ENCODE results near the gene WDR4. TPM values are rescaled to one million over a fixed set of nuclear protein-coding genes. Genes with fewer than 3 reads are reported as not detected.
A peak's percentile ranks its signal among the peaks of the same experiment; 100 is the strongest.
"Not testable (repeated sequence)": the region's sequence is repeated elsewhere in the genome, so short reads cannot be mapped to it uniquely, and the experiment has no call there.

Gene WDR4
- total RNA-seq, 1 experiment from 2014 or later, result 11.3 TPM

GRCh38 chr21:42847726-42848125 lies 31.6 kb downstream of the WDR4 start:
- DNase-seq (ENCODE audit: low read depth, low spot score), result no peak
- in situ Hi-C loops (cut with HindIII; ENCODE audit: low pct_unique_long_range_greater_than_20kb, low sequenced_read_pairs), result no loop called here

- in situ Hi-C loops (cut with HindIII; ENCODE audit: low pct_unique_long_range_greater_than_20kb, low sequenced_read_pairs), result no loop called here
- no peak for DNase-seq (ENCODE audit: low read depth, low spot score)
Observed at GRCh38 chr21:42847051-42847707, 32.2 kb downstream of the WDR4 start.

GRCh38 chr21:42846221-42846620 lies 33.1 kb downstream of the WDR4 start:
- in situ Hi-C loops (cut with HindIII; ENCODE audit: low pct_unique_long_range_greater_than_20kb, low sequenced_read_pairs), result no loop called here

GRCh38 chr21:42845296-42845965 lies 33.9 kb downstream of the WDR4 start:
- in situ Hi-C loops (cut with HindIII; ENCODE audit: low pct_unique_long_range_greater_than_20kb, low sequenced_read_pairs), result no loop called here
- peak; percentile 28 for DNase-seq (ENCODE audit: low read depth, low spot score)

More at GRCh38 chr21:42846221-42846620, 33.1 kb downstream of the WDR4 start:
- DNase-seq (ENCODE audit: low read depth, low spot score), result no peak

- in situ Hi-C loops (cut with HindIII; ENCODE audit: low pct_unique_long_range_greater_than_20kb, low sequenced_read_pairs), result no loop called here
Observed at GRCh38 chr21:42844411-42845113, 34.8 kb downstream of the WDR4 start.

GRCh38 chr21:42843056-42843455 lies 36.3 kb downstream of the WDR4 start:
- in situ Hi-C loops (cut with HindIII; ENCODE audit: low pct_unique_long_range_greater_than_20kb, low sequenced_read_pairs), result no loop called here
- no peak for DNase-seq (ENCODE audit: low read depth, low spot score)

More at GRCh38 chr21:42844411-42845113, 34.8 kb downstream of the WDR4 start:
- DNase-seq (ENCODE audit: low read depth, low spot score), result no peak

- in situ Hi-C loops (cut with HindIII; ENCODE audit: low pct_unique_long_range_greater_than_20kb, low sequenced_read_pairs); DNase-seq (ENCODE audit: low read depth, low spot score): not testable (repeated sequence)
Observed at GRCh38 chr21:42841916-42842655, 37.3 kb downstream of the WDR4 start.

GRCh38 chr21:42841156-42841915 lies 38.0 kb downstream of the WDR4 start:
- no peak for DNase-seq (ENCODE audit: low read depth, low spot score)
- in situ Hi-C loops (cut with HindIII; ENCODE audit: low pct_unique_long_range_greater_than_20kb, low sequenced_read_pairs), result no loop called here

- in situ Hi-C loops (cut with HindIII; ENCODE audit: low pct_unique_long_range_greater_than_20kb, low sequenced_read_pairs), result no loop called here
- DNase-seq (ENCODE audit: low read depth, low spot score), result no peak
Observed at GRCh38 chr21:42840411-42841155, 38.8 kb downstream of the WDR4 start.

GRCh38 chr21:42839271-42840231 lies 39.8 kb downstream of the WDR4 start:
- no peak for DNase-seq (ENCODE audit: low read depth, low spot score)
- in situ Hi-C loops (cut with HindIII; ENCODE audit: low pct_unique_long_range_greater_than_20kb, low sequenced_read_pairs), result no loop called here

- in situ Hi-C loops (cut with HindIII; ENCODE audit: low pct_unique_long_range_greater_than_20kb, low sequenced_read_pairs); DNase-seq (ENCODE audit: low read depth, low spot score): not testable (repeated sequence)
Observed at GRCh38 chr21:42838212-42838690, 41.1 kb downstream of the WDR4 start.

GRCh38 chr21:42837421-42838211 lies 41.7 kb downstream of the WDR4 start:
- DNase-seq (ENCODE audit: low read depth, low spot score), result no peak
- in situ Hi-C loops (cut with HindIII; ENCODE audit: low pct_unique_long_range_greater_than_20kb, low sequenced_read_pairs), result no loop called here

- no peak for DNase-seq (ENCODE audit: low read depth, low spot score)
- in situ Hi-C loops (cut with HindIII; ENCODE audit: low pct_unique_long_range_greater_than_20kb, low sequenced_read_pairs), result no loop called here
Observed at GRCh38 chr21:42836767-42837301, 42.5 kb downstream of the WDR4 start.

- in situ Hi-C loops (cut with HindIII; ENCODE audit: low pct_unique_long_range_greater_than_20kb, low sequenced_read_pairs), result no loop called here
- DNase-seq (ENCODE audit: low read depth, low spot score), result no peak
Observed at GRCh38 chr21:42836402-42836666, 43.0 kb downstream of the WDR4 start.

Measured in SK-MEL-5 (cell line).